Measurements from ENCODE around the gene ITSN1.
"Not testable (repeated sequence)": the region's sequence is repeated elsewhere in the genome, so short reads cannot be mapped to it uniquely, and the experiment has no call there.

The ITSN1 gene

GRCh38 chr21:33684068-33684467, 41.8 kb downstream of the ITSN1 start:
- DNase-seq = no peak

GRCh38 chr21:33684923-33685560, 42.7 kb downstream of the ITSN1 start:
- DNase-seq = no peak

- no peak for DNase-seq
Measured at GRCh38 chr21:33685613-33686197, 43.4 kb downstream of the ITSN1 start.

DNA sequence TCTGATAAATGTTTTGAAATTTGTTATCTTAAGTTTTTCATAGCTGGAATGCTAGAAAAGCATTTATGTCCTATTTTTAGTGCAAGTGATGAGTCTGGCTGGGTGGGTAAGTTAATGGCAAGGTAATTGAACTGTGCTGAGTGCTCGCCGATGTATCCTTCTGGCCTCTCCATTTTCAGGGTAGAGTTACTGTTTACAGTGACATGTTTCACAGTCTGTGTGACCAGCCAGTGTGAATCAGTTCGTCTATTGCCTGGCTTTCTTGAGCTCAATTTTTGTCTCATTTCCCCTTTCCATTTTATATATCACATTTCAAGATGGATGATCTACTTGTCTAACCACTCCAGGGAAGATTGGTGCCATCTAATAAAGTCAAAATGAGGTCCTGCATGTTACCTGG, 44.1 kb downstream of the ITSN1 start:
- DNase-seq = no peak

GRCh38 chr21:33687634-33688033, 45.3 kb downstream of the ITSN1 start:
- DNase-seq = no peak

- no peak for DNase-seq
Measured at GRCh38 chr21:33688353-33688752, 46.1 kb downstream of the ITSN1 start.

- DNase-seq = no peak
Measured at GRCh38 chr21:33690874-33691273, 48.6 kb downstream of the ITSN1 start.

- DNase-seq = no peak
Measured at GRCh38 chr21:33691945-33692603, 49.8 kb downstream of the ITSN1 start.

GRCh38 chr21:33695813-33696212, 53.5 kb downstream of the ITSN1 start:
- DNase-seq = no peak

GRCh38 chr21:33696465-33696864, 54.2 kb downstream of the ITSN1 start:
- DNase-seq = no peak

- no peak for DNase-seq
Measured at GRCh38 chr21:33698087-33698860, 56.0 kb downstream of the ITSN1 start.

- DNase-seq = no peak
Measured at GRCh38 chr21:33699277-33699676, 57.0 kb downstream of the ITSN1 start.

DNA sequence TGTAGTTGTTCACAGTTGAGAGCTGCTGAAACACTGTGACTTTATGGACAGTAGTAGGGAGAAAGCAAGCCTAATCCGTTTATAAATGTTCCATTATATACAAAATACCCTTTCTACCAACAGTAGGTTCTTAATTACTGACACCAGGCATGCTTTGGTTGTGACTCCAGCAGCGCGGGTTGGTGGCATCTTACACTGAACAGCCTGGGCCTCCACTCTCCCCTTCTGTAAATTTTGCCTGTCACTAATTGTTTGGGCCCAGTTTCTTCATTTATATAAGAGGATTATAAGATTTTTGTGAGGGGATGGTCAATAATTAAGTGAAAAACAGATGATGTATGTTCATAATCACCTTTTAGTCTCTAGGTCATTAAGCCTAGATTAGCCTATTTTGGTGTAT, 58.2 kb downstream of the ITSN1 start:
- DNase-seq = no peak

- DNase-seq = no peak
Measured at GRCh38 chr21:33703750-33704606, 61.7 kb downstream of the ITSN1 start.

GRCh38 chr21:33707846-33708245, 65.5 kb downstream of the ITSN1 start:
- no peak for DNase-seq

DNA sequence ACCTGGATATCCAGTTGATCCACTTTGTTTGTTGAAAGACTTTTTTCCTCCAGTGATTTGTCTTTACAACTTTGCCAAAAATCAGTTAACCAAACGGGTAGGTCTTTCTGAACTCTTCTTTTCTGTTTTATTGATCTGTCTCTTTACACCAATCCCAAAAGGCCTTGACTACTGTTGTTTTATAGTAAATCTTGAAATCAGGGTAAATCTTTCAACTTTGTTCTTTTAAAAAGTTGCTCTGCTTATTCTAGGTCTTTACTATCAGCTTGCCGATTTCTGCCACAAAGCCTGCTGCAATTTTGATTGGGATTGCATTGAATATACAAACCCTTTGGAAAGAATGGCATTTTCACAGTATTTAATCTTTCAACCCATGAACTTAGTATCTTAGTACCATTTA, 66.6 kb downstream of the ITSN1 start:
- no peak for DNase-seq

GRCh38 chr21:33712022-33712803, 69.9 kb downstream of the ITSN1 start:
- DNase-seq = no peak

- no peak for DNase-seq
Measured at GRCh38 chr21:33721081-33721480, 78.8 kb downstream of the ITSN1 start.

GRCh38 chr21:33729139-33729538, 86.8 kb downstream of the ITSN1 start:
- DNase-seq = not testable (repeated sequence)

DNA sequence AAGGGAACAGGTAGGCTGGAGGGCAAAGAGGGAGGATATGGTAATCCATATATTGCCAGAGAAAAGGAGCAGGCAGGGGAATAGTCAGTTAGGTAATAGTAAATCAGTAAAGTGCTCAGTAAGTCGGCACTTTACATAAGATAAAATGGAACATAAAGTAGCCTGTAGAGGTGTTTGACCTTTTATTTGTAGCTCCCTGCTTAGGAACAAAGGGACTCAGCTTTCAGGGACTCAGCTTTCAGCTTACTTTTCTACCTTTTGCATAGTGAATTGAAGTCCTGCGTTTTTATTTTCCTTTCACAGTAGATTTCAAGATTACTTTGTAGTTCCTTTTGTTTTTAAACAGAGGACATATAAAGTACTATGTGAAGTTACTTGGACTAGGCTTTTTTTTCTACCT, 87.3 kb downstream of the ITSN1 start:
- no peak for DNase-seq

- no peak for DNase-seq
Measured at GRCh38 chr21:33731447-33731846, 89.1 kb downstream of the ITSN1 start.

- no peak for DNase-seq
Measured at GRCh38 chr21:33732038-33732437, 89.7 kb downstream of the ITSN1 start.

Measured in T-helper 2 cell (primary cell).